Neutrophil (primary cell): ENCODE data around the gene HDHD5.
A peak's percentile ranks its signal among the peaks of the same experiment; 100 is the strongest.

ENCODE experiments used
- H3K27ac ChIP-seq: fragments of 200-600 bp; sonication (generic); 2 replicates; pipeline ENCODE4 v1.5.1; 2016; ENCODE audit warnings: mild to moderate bottlenecking, moderate library complexity
- H3K27me3 ChIP-seq: fragments of 200-600 bp; sonication (generic); 2 replicates; pipeline ENCODE4 v1.6.0; 2016; ENCODE audit warnings: mild to moderate bottlenecking
- H3K36me3 ChIP-seq: fragments of 200-600 bp; sonication (generic); 2 replicates; pipeline ENCODE4 v1.5.1; 2017
- H3K4me1 ChIP-seq, 2 experiments: fragments of 200-600 bp in 1 of 2; sonication (generic) in 1 of 2; 1 replicate in 1 of 2; 2 replicates in 1 of 2; pipeline versions ENCODE4 v1.5.1 to v1.6.1; 2013 to 2016; ENCODE audit warnings: low read depth in 1 of 2, low read length in 1 of 2, mild to moderate bottlenecking in 1 of 2, moderate library complexity in 1 of 2; ENCODE audit not compliant: control insufficient read depth in 1 of 2, insufficient read depth in 1 of 2
- H3K4me3 ChIP-seq, 2 experiments: fragments of 200-600 bp in 1 of 2; sonication (generic) in 1 of 2; 1 replicate in 1 of 2; 2 replicates in 1 of 2; pipeline ENCODE4 v1.5.1; 2013 to 2016; ENCODE audit warnings: low read depth in 1 of 2, low read length in 1 of 2, mild to moderate bottlenecking in 1 of 2, moderate library complexity in 1 of 2
- H3K9me3 ChIP-seq: fragments of 200-600 bp; sonication (generic); 2 replicates; pipeline ENCODE4 v1.5.1; 2016
- CTCF ChIP-seq: fragments of 200-600 bp; sonication (generic); IDR thresholded peaks from 2 replicates; pipeline ENCODE4 v1.5.1; 2016; ENCODE audit warnings: antibody characterized with exemption

The HDHD5 gene

DNA sequence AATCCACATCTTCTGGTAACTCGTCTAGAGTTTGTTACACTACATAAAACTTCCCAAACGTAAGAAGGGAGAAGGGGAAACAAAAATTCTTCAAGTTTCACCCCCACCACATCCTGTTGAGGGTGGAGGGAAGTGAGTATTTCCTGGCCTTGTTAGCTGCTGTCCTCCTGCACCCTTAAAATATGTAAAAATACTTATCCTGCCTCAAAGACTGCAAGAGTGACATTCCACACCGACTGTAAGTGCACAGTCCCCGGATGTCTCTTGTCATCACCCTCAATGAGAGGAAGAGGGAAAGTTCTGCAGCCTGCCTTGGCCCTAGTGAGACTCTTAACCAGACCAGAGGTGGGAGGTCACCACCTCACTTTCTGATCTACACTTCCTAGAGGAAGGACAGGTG lies 41.2 kb downstream of the HDHD5 start:
- Histone ChIP-seq H3K9me3 (no peaks in the 10 kb centered on the region), H3K27me3 (peaks cover 37% of the 10 kb centered on the region), H3K4me1 (peaks cover 79 to 89% of the 10 kb centered on the region in 2 experiments), H3K27ac (peak overlapping the region; percentile 91), H3K4me3 (peak overlapping the region; percentile 69 to 77), H3K36me3 (peaks cover 28% of the 10 kb centered on the region)
- TF ChIP-seq CTCF = no peak

DNA sequence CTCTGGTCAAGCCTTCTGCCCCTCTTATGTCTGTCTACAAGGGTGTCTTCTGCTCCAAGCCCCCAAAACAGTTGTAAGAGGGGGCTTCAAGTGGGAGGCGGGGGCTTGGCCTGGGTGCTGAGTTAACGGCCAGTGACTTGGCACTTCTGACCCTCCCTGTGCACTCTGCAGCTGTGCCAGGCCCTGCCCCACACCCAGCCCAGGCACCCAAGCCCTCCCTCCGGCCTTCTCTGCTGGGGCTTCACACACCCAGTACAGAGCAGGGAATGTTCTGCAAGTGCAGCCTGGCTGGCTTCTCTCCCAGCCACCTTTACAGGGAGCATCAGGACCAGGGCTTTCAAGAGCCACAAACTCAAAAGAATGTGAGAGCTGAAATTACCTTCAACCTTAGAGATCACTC lies 41.7 kb downstream of the HDHD5 start:
- Histone ChIP-seq H3K9me3 (no peaks in the 10 kb centered on the region), H3K27me3 (peaks cover 32% of the 10 kb centered on the region), H3K4me3 (peak overlapping the region; percentile 69 to 77), H3K36me3 (peaks cover 31% of the 10 kb centered on the region), H3K27ac (peak overlapping the region; percentile 91), H3K4me1 (peaks cover 84 to 93% of the 10 kb centered on the region in 2 experiments)
- TF ChIP-seq CTCF = no peak

DNA sequence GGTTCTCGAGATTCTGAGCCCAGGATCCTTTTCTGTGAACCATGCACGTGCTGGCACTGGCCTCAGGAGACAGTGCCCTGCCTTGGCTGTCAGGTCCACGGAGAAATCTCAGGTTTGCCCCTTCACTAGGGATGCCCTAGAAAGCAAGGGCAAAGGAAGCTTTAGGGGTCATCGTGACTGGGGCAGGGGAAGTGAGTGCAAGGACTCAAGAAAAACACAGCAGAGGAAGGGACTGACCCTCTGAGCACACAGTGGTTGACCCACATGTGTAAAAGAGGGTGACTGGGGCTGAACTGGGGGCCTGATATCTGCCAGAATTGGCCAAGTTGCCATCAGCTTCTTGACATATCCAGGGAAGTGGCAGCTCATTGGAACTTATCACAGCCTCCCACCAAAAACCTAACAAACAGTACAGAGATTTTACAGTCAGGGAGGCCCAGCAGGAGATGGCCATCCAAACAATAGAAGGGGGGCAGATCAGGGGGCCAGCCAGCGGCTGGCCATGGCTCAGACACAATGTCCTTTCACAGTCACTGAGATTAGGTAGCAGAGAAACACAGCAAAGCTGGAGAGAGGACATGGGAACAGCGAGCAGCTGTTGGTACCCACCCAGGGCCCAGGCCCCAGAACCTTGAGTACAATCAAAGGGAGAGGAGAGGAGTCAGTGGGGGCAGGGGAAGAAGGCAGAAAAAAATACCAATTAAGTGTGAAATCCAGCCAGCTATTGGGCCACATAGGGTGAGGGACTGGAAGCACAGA lies 42.3 kb downstream of the HDHD5 start:
- peaks cover 86 to 96% of the 10 kb centered on the region in 2 experiments for H3K4me1 ChIP-seq
- peaks cover 38% of the 10 kb centered on the region for H3K36me3 ChIP-seq
- peaks cover 26% of the 10 kb centered on the region for H3K27me3 ChIP-seq
- H3K9me3 ChIP-seq = no peaks in the 10 kb centered on the region
- TF ChIP-seq CTCF = no peak
- peak overlapping the region; percentile 91 for H3K27ac ChIP-seq
- H3K4me3 ChIP-seq = peak overlapping the region; percentile 69 to 77

DNA sequence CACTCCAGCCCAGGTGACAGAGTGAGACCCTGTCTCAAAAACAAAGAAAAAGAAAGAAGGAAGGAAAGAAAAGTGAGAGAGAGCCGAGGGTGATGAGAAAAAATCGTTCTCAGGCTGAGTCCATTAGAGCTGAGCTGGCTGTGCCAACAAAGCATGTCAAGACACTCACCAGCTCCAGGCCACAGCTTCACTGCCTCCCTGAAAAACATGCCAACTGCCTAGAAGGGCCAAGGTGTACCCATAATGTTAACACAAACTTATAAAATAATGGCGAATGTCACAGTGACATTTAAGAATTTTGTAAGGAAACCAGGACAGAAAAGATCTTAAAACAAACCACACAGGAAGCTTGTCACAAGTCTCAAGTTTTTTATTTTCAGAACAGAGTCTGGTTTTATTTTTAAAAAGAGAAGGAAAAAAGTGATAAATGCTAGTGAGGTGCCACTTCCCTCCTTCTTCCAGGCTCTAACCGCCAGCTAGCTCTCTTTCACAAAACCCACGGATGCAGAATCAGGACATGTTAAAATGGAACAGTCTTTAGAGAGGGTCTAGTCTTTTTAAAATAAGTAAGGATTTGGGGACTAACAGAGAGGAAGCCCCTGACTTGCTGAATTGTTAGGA lies 43.0 kb downstream of the HDHD5 start:
- TF ChIP-seq CTCF = no peak
- peaks cover 88 to 96% of the 10 kb centered on the region in 2 experiments for H3K4me1 ChIP-seq
- no peaks in the 10 kb centered on the region for H3K9me3 ChIP-seq
- H3K27ac ChIP-seq = peak overlapping the region; percentile 91
- peaks cover 45% of the 10 kb centered on the region for H3K36me3 ChIP-seq
- peaks cover 19% of the 10 kb centered on the region for H3K27me3 ChIP-seq
- peak overlapping the region; percentile 69 to 77 for H3K4me3 ChIP-seq

GRCh38 chr22:17115236-17115635 lies 43.8 kb downstream of the HDHD5 start:
- Histone ChIP-seq H3K27me3 (peaks cover 11% of the 10 kb centered on the region), H3K4me1 (peaks cover 94 to 98% of the 10 kb centered on the region in 2 experiments), H3K4me3 (peak overlapping the region in 1 of 2 experiments; percentile 7), H3K9me3 (no peaks in the 10 kb centered on the region), H3K36me3 (peaks cover 53% of the 10 kb centered on the region), H3K27ac (peak overlapping the region; percentile 91)
- no peak for TF ChIP-seq CTCF
